DND-41 (cell line): ENCODE results near the gene GFOD2.

Experiments
- ATAC-seq: fragments of 200-7000 bp; cut with Tn5 transposase; 3 replicates; pipeline ENCODE4 v1.9.1; 2021; ENCODE audit warnings: low read depth; ENCODE audit not compliant: insufficient read depth
- DNase-seq: peaks from one replicate; pipeline ENCODE4 v3.0.0-alpha.2; 2020
- H2AFZ ChIP-seq: 2 replicates; pipeline ENCODE4 v1.6.0; 2012; ENCODE audit warnings: low read depth, low read length
- H3K27ac ChIP-seq: 2 replicates; pipeline ENCODE4 v1.5.1; 2012; ENCODE audit warnings: low read length, inconsistent platforms
- H3K27me3 ChIP-seq: fragments of 200-600 bp; sonication (generic); 2 replicates; pipeline ENCODE4 v1.6.0; 2012; ENCODE audit warnings: low read length, mild to moderate bottlenecking, inconsistent platforms; ENCODE audit not compliant: insufficient read depth, poor library complexity
- H3K36me3 ChIP-seq: 2 replicates; pipeline ENCODE4 v1.5.1; 2012; ENCODE audit warnings: low read length, inconsistent platforms; ENCODE audit not compliant: insufficient read depth
- H3K4me1 ChIP-seq: 2 replicates; pipeline ENCODE4 v1.5.1; 2012; ENCODE audit warnings: mild to moderate bottlenecking, low read length; ENCODE audit not compliant: insufficient read depth
- H3K4me2 ChIP-seq: 2 replicates; pipeline ENCODE4 v1.6.0; 2012; ENCODE audit warnings: mild to moderate bottlenecking, moderate library complexity, low read length, inconsistent platforms; ENCODE audit not compliant: insufficient read depth
- H3K4me3 ChIP-seq, 2 experiments: fragments of 200-600 bp in 1 of 2; shearing (Covaris generic) in 1 of 2; 2 replicates each; pipeline ENCODE4 v1.5.1; 2012 to 2016; ENCODE audit warnings: inconsistent platforms in 2 of 2, low read length in 2 of 2, mild to moderate bottlenecking in 2 of 2, low read depth in 1 of 2, moderate library complexity in 1 of 2
- H3K79me2 ChIP-seq: 2 replicates; pipeline ENCODE4 v1.6.0; 2012; ENCODE audit warnings: low read length, inconsistent platforms; ENCODE audit not compliant: insufficient read depth
- H3K9ac ChIP-seq: 2 replicates; pipeline ENCODE4 v1.6.0; 2012; ENCODE audit warnings: low read depth, mild to moderate bottlenecking, inconsistent platforms, low read length, moderate library complexity
- H3K9me3 ChIP-seq: 2 replicates; pipeline ENCODE4 v1.5.1; 2012; ENCODE audit warnings: low read length, moderate library complexity, mild to moderate bottlenecking, inconsistent platforms; ENCODE audit not compliant: insufficient read depth, severe bottlenecking
- H4K20me1 ChIP-seq: 2 replicates; pipeline ENCODE4 v1.6.0; 2012; ENCODE audit warnings: low read length; ENCODE audit not compliant: insufficient read depth
- EZH2 ChIP-seq: IDR thresholded peaks from 3 replicates; pipeline ENCODE4 v1.6.1; 2012; ENCODE audit warnings: borderline replicate concordance, low read depth, mild to moderate bottlenecking, moderate library complexity, low read length, inconsistent platforms; ENCODE audit not compliant: severe bottlenecking
- TF ChIP-seq, protein P1 (sequence below): IDR thresholded peaks from 2 replicates; pipeline ENCODE4 v1.5.1; 2012; ENCODE audit warnings: borderline replicate concordance, low read length, moderate library complexity, mild to moderate bottlenecking; ENCODE audit not compliant: poor library complexity, severe bottlenecking; ENCODE audit errors: extremely low read depth

The GFOD2 gene

DNA sequence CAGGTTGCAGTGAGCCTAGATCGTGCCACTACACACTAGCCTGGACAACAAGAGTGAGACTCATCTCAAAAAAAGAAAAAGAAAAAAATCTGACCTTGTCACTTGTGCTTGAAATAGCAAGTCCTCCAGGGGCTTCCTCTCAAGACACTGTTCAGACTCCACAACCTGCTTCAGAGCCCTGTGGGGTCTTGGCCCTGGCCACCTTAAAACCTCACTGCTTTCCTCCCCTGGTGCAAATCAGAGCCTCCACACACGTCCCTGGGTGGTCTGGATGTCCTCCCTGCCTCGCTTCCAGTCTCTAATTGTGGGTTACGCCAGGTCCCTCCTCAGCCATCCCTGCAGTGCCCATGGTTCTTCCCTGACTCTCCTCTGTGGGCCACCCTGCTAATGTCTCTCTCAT, 63.8 kb downstream of the GFOD2 start:
- Histone ChIP-seq H3K36me3 (peaks cover 79% of the 10 kb centered on the region), H2AFZ (no peak overlapping the region), H3K27ac (no peak overlapping the region), H3K4me3 (no peak overlapping the region), H4K20me1 (peaks cover 54% of the 10 kb centered on the region), H3K9me3 (no peaks in the 10 kb centered on the region), H3K27me3 (no peaks in the 10 kb centered on the region), H3K4me1 (peaks cover 20% of the 10 kb centered on the region), H3K9ac (no peak overlapping the region), H3K79me2 (peaks cover 20% of the 10 kb centered on the region), H3K4me2 (no peak overlapping the region)
- ATAC-seq (no peak), DNase-seq (no peak)
- TF ChIP-seq, protein P1, sequence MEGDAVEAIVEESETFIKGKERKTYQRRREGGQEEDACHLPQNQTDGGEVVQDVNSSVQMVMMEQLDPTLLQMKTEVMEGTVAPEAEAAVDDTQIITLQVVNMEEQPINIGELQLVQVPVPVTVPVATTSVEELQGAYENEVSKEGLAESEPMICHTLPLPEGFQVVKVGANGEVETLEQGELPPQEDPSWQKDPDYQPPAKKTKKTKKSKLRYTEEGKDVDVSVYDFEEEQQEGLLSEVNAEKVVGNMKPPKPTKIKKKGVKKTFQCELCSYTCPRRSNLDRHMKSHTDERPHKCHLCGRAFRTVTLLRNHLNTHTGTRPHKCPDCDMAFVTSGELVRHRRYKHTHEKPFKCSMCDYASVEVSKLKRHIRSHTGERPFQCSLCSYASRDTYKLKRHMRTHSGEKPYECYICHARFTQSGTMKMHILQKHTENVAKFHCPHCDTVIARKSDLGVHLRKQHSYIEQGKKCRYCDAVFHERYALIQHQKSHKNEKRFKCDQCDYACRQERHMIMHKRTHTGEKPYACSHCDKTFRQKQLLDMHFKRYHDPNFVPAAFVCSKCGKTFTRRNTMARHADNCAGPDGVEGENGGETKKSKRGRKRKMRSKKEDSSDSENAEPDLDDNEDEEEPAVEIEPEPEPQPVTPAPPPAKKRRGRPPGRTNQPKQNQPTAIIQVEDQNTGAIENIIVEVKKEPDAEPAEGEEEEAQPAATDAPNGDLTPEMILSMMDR = no peak

DNA sequence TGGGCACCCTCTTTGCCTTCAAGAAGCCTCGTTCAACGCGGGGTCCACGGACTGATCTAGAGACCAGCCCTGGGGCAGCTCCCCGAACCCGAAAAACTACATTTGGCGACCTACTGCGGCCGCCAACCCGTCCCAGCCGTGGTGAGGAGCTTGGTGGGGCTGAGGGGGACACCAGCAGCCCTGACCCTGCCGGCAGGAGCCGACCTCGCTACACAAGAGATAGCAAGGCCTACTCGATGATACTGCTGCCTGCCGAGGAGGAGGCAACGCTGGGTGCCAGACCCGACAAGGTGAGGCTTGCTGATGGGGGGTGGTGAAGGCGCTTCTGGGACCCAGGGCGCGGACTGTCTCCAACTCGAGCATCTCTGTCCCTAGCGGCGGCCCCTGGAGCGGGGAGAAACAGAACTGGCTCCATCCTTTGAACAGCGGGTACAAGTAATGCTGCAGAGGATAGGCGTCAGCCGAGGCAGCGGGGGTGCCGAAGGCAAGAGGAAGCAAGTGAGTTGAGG, 64.7 kb downstream of the GFOD2 start:
- no peak overlapping the region for H2AFZ ChIP-seq
- no peak for ATAC-seq
- H4K20me1 ChIP-seq = peaks cover 52% of the 10 kb centered on the region
- no peaks in the 10 kb centered on the region for H3K9me3 ChIP-seq
- H3K27ac ChIP-seq = no peak overlapping the region
- no peak overlapping the region for H3K4me3 ChIP-seq
- peaks cover 17% of the 10 kb centered on the region for H3K4me1 ChIP-seq
- H3K36me3 ChIP-seq = peaks cover 84% of the 10 kb centered on the region
- DNase-seq = no peak
- TF ChIP-seq EZH2 = no peak
- TF ChIP-seq, protein P1 = no peak
- H3K9ac ChIP-seq = no peak overlapping the region
- H3K79me2 ChIP-seq = peaks cover 17% of the 10 kb centered on the region
- no peaks in the 10 kb centered on the region for H3K27me3 ChIP-seq
- no peak overlapping the region for H3K4me2 ChIP-seq

DNA sequence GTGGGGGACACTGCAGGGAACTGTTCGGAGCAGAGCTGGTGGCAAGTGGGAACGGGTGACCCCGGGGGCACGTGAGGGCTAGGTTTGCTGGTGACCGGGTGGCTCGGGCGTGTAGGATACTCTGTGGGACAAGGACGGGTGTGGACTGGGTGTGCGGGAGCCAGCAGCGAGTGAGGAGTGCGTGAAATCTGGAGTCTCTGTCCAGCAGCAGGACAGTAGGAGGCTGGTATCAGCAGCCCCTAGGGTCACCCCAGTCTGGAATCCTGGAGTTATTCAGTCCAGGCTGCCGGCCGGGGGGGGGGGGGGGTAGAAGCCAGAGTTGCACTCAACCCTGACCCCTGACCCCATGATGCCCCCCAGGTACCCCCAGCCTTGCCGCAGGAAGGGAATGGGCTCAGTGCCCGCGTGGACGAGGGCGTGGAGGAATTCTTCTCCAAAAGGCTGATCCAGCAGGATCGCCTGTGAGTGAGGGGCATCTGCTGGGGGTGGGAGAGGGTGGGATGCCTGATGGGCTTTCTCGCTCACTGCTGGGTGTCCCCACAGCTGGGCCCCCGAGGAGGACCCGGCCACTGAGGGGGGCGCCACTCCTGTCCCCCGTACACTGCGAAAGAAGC, 65.2 kb downstream of the GFOD2 start:
- Histone ChIP-seq H3K27ac (no peak overlapping the region), H2AFZ (no peak overlapping the region), H3K4me2 (no peak overlapping the region), H3K9me3 (no peaks in the 10 kb centered on the region), H3K9ac (no peak overlapping the region), H3K4me1 (peaks cover 12% of the 10 kb centered on the region), H4K20me1 (peaks cover 47% of the 10 kb centered on the region), H3K36me3 (peaks cover 87% of the 10 kb centered on the region), H3K79me2 (peaks cover 11% of the 10 kb centered on the region), H3K27me3 (no peaks in the 10 kb centered on the region), H3K4me3 (no peak overlapping the region)
- ATAC-seq = no peak
- no peak for DNase-seq
- TF ChIP-seq EZH2 = no peak
- TF ChIP-seq, protein P1 = no peak
